HG03469 (cell line): Measurements from ENCODE around the gene PRDM11.

Experiments used
- ATAC-seq: cut with Tn5 transposase; IDR thresholded peaks from one replicate; pipeline ENCODE4 v1.9.1; 2021; ENCODE audit warnings: mild to moderate bottlenecking, moderate library complexity, moderate number of reproducible peaks; ENCODE audit not compliant: unreplicated experiment

The PRDM11 gene

GRCh38 chr11:45209000-45209879 lies 62.8 kb downstream of the PRDM11 start:
- ATAC-seq, result no peak

- no peak for ATAC-seq
Observed at GRCh38 chr11:45209891-45210699, 63.7 kb downstream of the PRDM11 start.

GRCh38 chr11:45210846-45211245 lies 64.4 kb downstream of the PRDM11 start:
- no peak for ATAC-seq

GRCh38 chr11:45211732-45212131 lies 65.3 kb downstream of the PRDM11 start:
- ATAC-seq, result no peak

GRCh38 chr11:45212566-45213315 lies 66.3 kb downstream of the PRDM11 start:
- no peak for ATAC-seq

- ATAC-seq, result no peak
Observed at GRCh38 chr11:45213316-45213665, 66.9 kb downstream of the PRDM11 start.

GRCh38 chr11:45213717-45214116 lies 67.3 kb downstream of the PRDM11 start:
- ATAC-seq, result no peak

- ATAC-seq, result no peak
Observed at GRCh38 chr11:45215098-45215865, 68.8 kb downstream of the PRDM11 start.

GRCh38 chr11:45216031-45216430 lies 69.6 kb downstream of the PRDM11 start:
- no peak for ATAC-seq

GRCh38 chr11:45216901-45217300 lies 70.5 kb downstream of the PRDM11 start:
- no peak for ATAC-seq

- no peak for ATAC-seq
Observed at GRCh38 chr11:45217991-45218390, 71.6 kb downstream of the PRDM11 start.

- ATAC-seq, result no peak
Observed at GRCh38 chr11:45218705-45219104, 72.3 kb downstream of the PRDM11 start.

- no peak for ATAC-seq
Observed at GRCh38 chr11:45219411-45219810, 73.0 kb downstream of the PRDM11 start.

GRCh38 chr11:45223496-45223895 lies 77.1 kb downstream of the PRDM11 start:
- ATAC-seq, result no peak

- ATAC-seq, result no peak
Observed at GRCh38 chr11:45224766-45225165, 78.3 kb downstream of the PRDM11 start.

GRCh38 chr11:45225277-45225676 lies 78.8 kb downstream of the PRDM11 start:
- ATAC-seq, result no peak

- ATAC-seq, result no peak
Observed at GRCh38 chr11:45225961-45226871, 79.8 kb downstream of the PRDM11 start.

- no peak for ATAC-seq
Observed at GRCh38 chr11:45226901-45227300, 80.5 kb downstream of the PRDM11 start.

- no peak for ATAC-seq
Observed at GRCh38 chr11:45227836-45228235, 81.4 kb downstream of the PRDM11 start.
